Nephron (organoid): ENCODE results near the gene LRRC74A.
A peak's percentile ranks its signal among the peaks of the same experiment; 100 is the strongest.

Experiments used
- H3K27ac Mint-ChIP-seq, 3 experiments: 2 replicates each; pipeline ENCODE4 v1.8.0; 2020; ENCODE audit warnings: mixed read lengths in 3 of 3, mild to moderate bottlenecking in 2 of 3, moderate library complexity in 1 of 3
- H3K27me3 Mint-ChIP-seq: 2 replicates; pipeline ENCODE4 v1.8.0; 2021; ENCODE audit warnings: low read depth, mild to moderate bottlenecking, moderate library complexity, mixed read lengths
- H3K36me3 Mint-ChIP-seq: 2 replicates; pipeline ENCODE4 v1.8.0; 2020; ENCODE audit warnings: low read depth, mixed read lengths
- H3K4me1 Mint-ChIP-seq: 2 replicates; pipeline ENCODE4 v1.8.0; 2020; ENCODE audit warnings: mixed read lengths
- H3K4me3 Mint-ChIP-seq, 3 experiments: 2 replicates each; pipeline ENCODE4 v1.8.0; 2020; ENCODE audit warnings: mild to moderate bottlenecking in 3 of 3, mixed read lengths in 3 of 3, moderate library complexity in 2 of 3
- H3K9me3 Mint-ChIP-seq: 2 replicates; pipeline ENCODE4 v1.8.0; 2020; ENCODE audit warnings: mixed read lengths
- TF ChIP-seq, protein P1 (sequence below), 3 experiments: fragments of 200-600 bp; sonication (generic); IDR thresholded peaks; one replicate each; pipeline ENCODE4 v1.5.0; 2021; ENCODE audit warnings: antibody characterized with exemption in 3 of 3; ENCODE audit not compliant: unreplicated experiment in 3 of 3

LRRC74A gene

GRCh38 chr14:76782885-76783566, 43.2 kb upstream of the LRRC74A start:
- H3K27me3 Mint-ChIP-seq = no peaks in the 10 kb centered on the region
- peaks cover 51% of the 10 kb centered on the region for H3K36me3 Mint-ChIP-seq
- no peak overlapping the region for H3K4me3 Mint-ChIP-seq

DNA sequence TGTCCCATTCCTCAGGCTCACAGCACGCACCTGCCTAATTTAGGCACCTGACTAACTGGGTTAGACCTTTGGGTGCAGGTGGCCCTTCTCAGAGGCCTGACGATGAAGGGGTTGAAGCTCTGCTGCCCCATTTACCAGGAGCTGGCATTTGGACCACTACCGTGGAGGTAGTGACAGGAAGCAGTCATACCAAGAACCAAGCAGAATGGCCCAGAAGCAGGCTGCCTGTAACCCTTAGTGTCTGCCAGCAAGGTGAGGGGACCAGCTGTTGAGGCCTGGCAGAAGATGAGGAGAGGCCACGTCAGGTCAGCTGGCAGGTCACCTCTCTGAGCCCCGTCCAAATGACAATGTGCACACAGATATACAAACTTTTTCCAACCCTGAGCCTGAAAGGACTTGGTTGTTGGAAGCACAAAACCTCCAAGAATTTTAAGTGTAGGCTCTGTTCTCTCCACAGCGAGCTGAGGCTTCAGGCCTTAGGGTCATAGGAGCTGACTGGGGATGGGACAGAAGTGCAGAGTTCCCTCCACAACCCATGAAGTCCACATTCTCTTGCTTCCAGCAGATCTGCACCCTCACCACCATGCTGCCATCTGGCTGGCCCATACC, 41.8 kb upstream of the LRRC74A start:
- Mint-ChIP-seq H3K9me3 (no peaks in the 10 kb centered on the region), H3K36me3 (peaks cover 51% of the 10 kb centered on the region), H3K27me3 (no peaks in the 10 kb centered on the region), H3K4me3 (no peak overlapping the region), H3K27ac (peak overlapping the region; percentile 0 to 85 (median 1)), H3K4me1 (peaks cover 42% of the 10 kb centered on the region)
- TF ChIP-seq, protein P1, sequence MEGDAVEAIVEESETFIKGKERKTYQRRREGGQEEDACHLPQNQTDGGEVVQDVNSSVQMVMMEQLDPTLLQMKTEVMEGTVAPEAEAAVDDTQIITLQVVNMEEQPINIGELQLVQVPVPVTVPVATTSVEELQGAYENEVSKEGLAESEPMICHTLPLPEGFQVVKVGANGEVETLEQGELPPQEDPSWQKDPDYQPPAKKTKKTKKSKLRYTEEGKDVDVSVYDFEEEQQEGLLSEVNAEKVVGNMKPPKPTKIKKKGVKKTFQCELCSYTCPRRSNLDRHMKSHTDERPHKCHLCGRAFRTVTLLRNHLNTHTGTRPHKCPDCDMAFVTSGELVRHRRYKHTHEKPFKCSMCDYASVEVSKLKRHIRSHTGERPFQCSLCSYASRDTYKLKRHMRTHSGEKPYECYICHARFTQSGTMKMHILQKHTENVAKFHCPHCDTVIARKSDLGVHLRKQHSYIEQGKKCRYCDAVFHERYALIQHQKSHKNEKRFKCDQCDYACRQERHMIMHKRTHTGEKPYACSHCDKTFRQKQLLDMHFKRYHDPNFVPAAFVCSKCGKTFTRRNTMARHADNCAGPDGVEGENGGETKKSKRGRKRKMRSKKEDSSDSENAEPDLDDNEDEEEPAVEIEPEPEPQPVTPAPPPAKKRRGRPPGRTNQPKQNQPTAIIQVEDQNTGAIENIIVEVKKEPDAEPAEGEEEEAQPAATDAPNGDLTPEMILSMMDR (IDR thresholded peaks at IDR 0.05; ENCODE audit: unreplicated experiment in 3 of 3) = no peak

More at GRCh38 chr14:76782885-76783566, 43.2 kb upstream of the LRRC74A start:
- peak overlapping the region; percentile 50 to 85 (median 72) for H3K27ac Mint-ChIP-seq
- TF ChIP-seq, protein P1 (IDR thresholded peaks at IDR 0.05; ENCODE audit: unreplicated experiment in 3 of 3) = no peak
- no peaks in the 10 kb centered on the region for H3K9me3 Mint-ChIP-seq
- H3K4me1 Mint-ChIP-seq = peaks cover 51% of the 10 kb centered on the region

- H3K36me3 Mint-ChIP-seq = peaks cover 51% of the 10 kb centered on the region
Measured at GRCh38 chr14:76784881-76785280, 41.3 kb upstream of the LRRC74A start.

DNA sequence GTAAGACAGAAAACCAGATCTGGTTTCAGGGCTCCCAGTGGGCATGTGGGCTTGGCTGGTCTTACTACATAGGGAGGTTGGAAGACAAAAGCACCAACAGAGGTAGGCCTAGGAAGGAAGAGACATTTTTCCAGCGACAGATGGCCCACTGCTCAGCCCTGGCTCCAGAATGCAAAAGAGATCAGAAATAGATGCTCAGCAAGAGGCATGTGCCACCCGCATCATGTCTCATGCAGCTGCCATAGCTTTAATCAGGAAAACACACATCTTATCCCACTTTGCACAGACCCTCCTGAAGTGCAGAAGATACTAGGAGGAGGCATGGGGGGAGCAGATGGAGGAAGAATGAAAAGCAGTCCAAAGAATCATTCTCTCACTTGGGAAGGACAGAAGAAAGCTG, 39.6 kb upstream of the LRRC74A start:
- Mint-ChIP-seq H3K4me1 (peaks cover 28% of the 10 kb centered on the region), H3K36me3 (peaks cover 58% of the 10 kb centered on the region), H3K27ac (peak overlapping the region in 1 of 3 experiments; percentile 36), H3K4me3 (no peak overlapping the region), H3K27me3 (no peaks in the 10 kb centered on the region), H3K9me3 (peaks cover under 1% of the 10 kb centered on the region)
- TF ChIP-seq, protein P1 (IDR thresholded peaks at IDR 0.05; ENCODE audit: unreplicated experiment in 3 of 3) = no peak

More at GRCh38 chr14:76784881-76785280, 41.3 kb upstream of the LRRC74A start:
- Mint-ChIP-seq H3K27ac (peak overlapping the region; percentile 0 to 85 (median 1)), H3K4me3 (no peak overlapping the region), H3K9me3 (no peaks in the 10 kb centered on the region), H3K4me1 (peaks cover 39% of the 10 kb centered on the region), H3K27me3 (no peaks in the 10 kb centered on the region)
- TF ChIP-seq, protein P1 (IDR thresholded peaks at IDR 0.05; ENCODE audit: unreplicated experiment in 3 of 3) = peak; percentile 73 to 88 (median 81)

DNA sequence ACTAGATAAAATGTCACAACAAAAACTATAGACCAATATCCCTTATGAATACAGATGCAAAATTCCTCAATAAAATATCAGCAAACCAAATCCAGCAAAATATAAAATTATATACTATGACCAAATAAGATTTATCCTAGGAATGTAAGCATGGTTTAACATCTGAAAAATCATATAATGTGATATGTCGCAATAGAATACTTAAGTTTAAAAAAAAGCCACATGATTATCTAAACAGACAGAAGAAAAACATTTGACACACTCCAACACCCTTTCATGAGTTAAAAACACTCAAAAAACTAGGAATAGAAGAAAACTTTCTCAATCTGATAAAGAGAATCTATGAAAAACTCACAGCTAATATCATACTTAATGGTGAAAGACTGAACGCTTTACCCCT, 33.8 kb upstream of the LRRC74A start:
- H3K27ac Mint-ChIP-seq = no peak overlapping the region
- peaks cover 10% of the 10 kb centered on the region for H3K9me3 Mint-ChIP-seq
- no peak overlapping the region for H3K4me3 Mint-ChIP-seq
- TF ChIP-seq, protein P1 (IDR thresholded peaks at IDR 0.05; ENCODE audit: unreplicated experiment in 3 of 3) = no peak
- no peaks in the 10 kb centered on the region for H3K27me3 Mint-ChIP-seq
- peaks cover 87% of the 10 kb centered on the region for H3K36me3 Mint-ChIP-seq
- no peaks in the 10 kb centered on the region for H3K4me1 Mint-ChIP-seq
